Loucy (cell line): ENCODE measurements around the gene ZNF775.

Experiments
- CTCF ChIP-seq: fragments of 200-600 bp; sonication (generic); conservative IDR thresholded peaks from 2 replicates; pipeline ENCODE4 v1.5.1; 2014; ENCODE audit warnings: mild to moderate bottlenecking, antibody characterized with exemption, low read length
- EZH2phosphoT487 ChIP-seq: fragments of 200-600 bp; IDR thresholded peaks from 2 replicates; pipeline ENCODE4 v1.6.1; 2018; ENCODE audit warnings: antibody characterized with exemption, mild to moderate bottlenecking, moderate library complexity, borderline replicate concordance

GRCh38 chr7:150372271-150373048, 6.7 kb upstream of the ZNF775 start:
- TF ChIP-seq CTCF (no peak), EZH2phosphoT487 (no peak)
